Measurements from ENCODE around the gene IFITM2. TPM values are rescaled to one million over a fixed set of nuclear protein-coding genes. Genes with fewer than 3 reads are reported as not detected.

IFITM2 gene
- total and polyA plus RNA-seq, 2 of the 13 experiments (the other 11 are each of a cell fraction or from before 2014, with no cell fraction given), result 13.8 to 267 TPM

DNA sequence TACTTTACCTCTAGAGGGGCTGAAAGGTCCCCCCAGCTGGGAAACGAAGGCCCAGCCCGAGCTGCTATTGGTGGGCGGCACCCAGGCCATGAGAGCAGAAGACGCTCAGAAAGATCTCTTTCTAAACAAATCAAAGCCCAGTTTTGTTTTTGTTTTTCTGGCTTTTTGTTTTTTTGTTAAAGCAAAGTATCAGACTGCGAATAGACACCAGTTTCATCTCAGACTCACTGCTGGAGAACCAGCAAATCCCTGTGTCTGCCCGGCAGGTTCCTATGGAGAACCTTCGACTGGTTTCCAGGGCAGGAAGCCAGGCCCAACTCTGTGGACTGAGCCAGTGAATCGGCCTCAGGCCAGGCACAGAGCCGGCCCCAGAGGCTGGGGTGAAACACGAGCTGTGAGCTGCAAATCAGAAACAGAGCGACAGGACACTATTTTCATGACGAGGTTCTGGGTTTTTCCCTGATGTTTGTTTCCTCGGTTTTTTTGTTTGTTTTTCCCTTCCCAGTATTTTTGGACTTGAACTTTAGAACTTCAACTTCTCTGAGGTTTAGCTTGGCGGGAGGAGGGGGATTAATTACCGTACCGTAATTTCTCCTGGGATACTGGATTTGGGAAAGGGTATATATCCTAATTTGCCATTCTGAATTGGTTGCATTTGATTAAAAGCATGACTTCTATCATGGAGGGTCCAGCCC lies 45.7 kb downstream of the IFITM2 start (continued):
- TF ChIP-seq MNT (IDR thresholded peaks at IDR 0.05) (0 out of 2 replicates have a peak, but pooled peaks have one; percentile 19), ZNF281 (CRISPR knock-in tag; IDR thresholded peaks at IDR 0.05; ENCODE audit: borderline replicate concordance) (peak; percentile 53; the same call in 1 of the 2 replicates), ZNF232 (CRISPR knock-in tag; IDR thresholded peaks at IDR 0.05; ENCODE audit: borderline replicate concordance) (peak; percentile 59; the same call in 1 of the 2 replicates), ZNF34 (CRISPR knock-in tag; IDR thresholded peaks at IDR 0.05; ENCODE audit: borderline replicate concordance) (no peak), UBTF (CRISPR knock-in tag; IDR thresholded peaks at IDR 0.05) (peak; percentile 96), DRAP1 (CRISPR knock-in tag; IDR thresholded peaks at IDR 0.05) (peak; percentile 58; the same call in 1 of the 2 replicates), RFX1 (IDR thresholded peaks at IDR 0.05) (no peak), HNF4G (IDR thresholded peaks at IDR 0.05; ENCODE audit: borderline replicate concordance, low read depth, low read length) (peak; percentile 6; the same call in 1 of the 2 replicates), HNF4G (CRISPR knock-in tag; IDR thresholded peaks at IDR 0.05; ENCODE audit: borderline replicate concordance, low read depth) (no peak; the same call in 1 of the 2 replicates), MIXL1 (CRISPR knock-in tag; IDR thresholded peaks at IDR 0.05) (peak; percentile 52), ZEB1 (IDR thresholded peaks at IDR 0.05; ENCODE audit: insufficient replicate concordance, low read depth) (no peak), ZNF589 (CRISPR knock-in tag; conservative IDR thresholded peaks at IDR 0.05) (no peak), PRPF4 (IDR thresholded peaks at IDR 0.05; ENCODE audit: low read depth, low read length, poor library complexity, severe bottlenecking) (no peak), ZFP62 (CRISPR knock-in tag; IDR thresholded peaks at IDR 0.05) (no peak), BCL3 (CRISPR knock-in tag; IDR thresholded peaks at IDR 0.05) (peak; percentile 75), CC2D1A (CRISPR knock-in tag; IDR thresholded peaks at IDR 0.05) (no peak), KAT7 (CRISPR knock-in tag; IDR thresholded peaks at IDR 0.05; ENCODE audit: borderline replicate concordance) (no peak), ZNF724P (CRISPR knock-in tag; IDR thresholded peaks at IDR 0.05; ENCODE audit: borderline replicate concordance) (peak; percentile 73; the same call in 1 of the 2 replicates), PPARG (CRISPR knock-in tag; conservative IDR thresholded peaks at IDR 0.05) (peak; percentile 53; the same call in 1 of the 2 replicates), ARNT (IDR thresholded peaks at IDR 0.05) (no peak)
- TF ChIP-seq, protein P1, sequence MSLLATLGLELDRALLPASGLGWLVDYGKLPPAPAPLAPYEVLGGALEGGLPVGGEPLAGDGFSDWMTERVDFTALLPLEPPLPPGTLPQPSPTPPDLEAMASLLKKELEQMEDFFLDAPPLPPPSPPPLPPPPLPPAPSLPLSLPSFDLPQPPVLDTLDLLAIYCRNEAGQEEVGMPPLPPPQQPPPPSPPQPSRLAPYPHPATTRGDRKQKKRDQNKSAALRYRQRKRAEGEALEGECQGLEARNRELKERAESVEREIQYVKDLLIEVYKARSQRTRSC (CRISPR knock-in tag; IDR thresholded peaks at IDR 0.05; ENCODE audit: low read depth), result no peak

All from HepG2 (cell line).